ENCODE measurements around the gene SLC23A3. TPM values are rescaled to one million over a fixed set of nuclear protein-coding genes. Genes with fewer than 3 reads are reported as not detected.

The SLC23A3 gene
- total RNA-seq, result 1 to 10 TPM; 1.1 to 2.3 TPM

- Mint-ChIP-seq H3K9me3 (no peaks in the 10 kb centered on the region), H3K4me3 (no peak within 1 kb of the TSS), H3K4me1 (ENCODE audit: low read depth) (peaks cover 25% of the 10 kb centered on the region), H3K36me3 (peaks cover 23% of the 10 kb centered on the region), H3K27me3 (no peaks in the 10 kb centered on the region), H3K27ac (no peak within 1 kb of the TSS)
- ChIA-PET CTCF (interaction anchor here (0.6 to 4.1 kb wide), 20 partner anchors 8 to 215 kb away, joined by 3 to 27 read pairs (median 5); partner anchors contain the start of genes NHEJ1 and ZFAND2B), POLR2A (no interaction called here)
- intact Hi-C loops (cut with micrococcal nuclease), result loop anchor here (10.0 kb wide), 3 partner anchors 375 to 885 kb away; partner anchors contain the start of genes CHPF, TMEM198 and TTLL4
- DNase-seq, result peak; percentile 41
Measured at GRCh38 chr2:219169930-219170654, at the start of gene SLC23A3. SLC23A3 (minus strand) TSS chr2:219170029; CDS start chr2:219169984, 45 bp downstream.

- intact Hi-C loops (cut with micrococcal nuclease), result loop anchor here (1.0 kb wide), 4 partner anchors 10 to 60 kb away; partner anchors contain the start of genes ANKZF1, ATG9A, DNAJB2 and TUBA4A
- no peaks in the 10 kb centered on the region for H3K9me3 Mint-ChIP-seq
- POLR2A ChIA-PET, result interaction anchor here (0.8 to 3.5 kb wide), 11 partner anchors 8 to 76 kb away, joined by 3 to 33 read pairs (median 4); partner anchors contain the start of genes ANKZF1, ATG9A, CNPPD1 and TUBA4A
- H3K36me3 Mint-ChIP-seq, result peaks cover 42% of the 10 kb centered on the region
- H3K4me3 Mint-ChIP-seq, result peak within 1 kb of the TSS; percentile 80
- peak within 1 kb of the TSS; percentile 69 for H3K27ac Mint-ChIP-seq
- CTCF ChIA-PET, result interaction anchor here (0.9 to 3.0 kb wide), 6 partner anchors 11 to 80 kb away, joined by 5 to 16 read pairs (median 6); partner anchors contain the start of genes ANKZF1, ATG9A and CNPPD1
- H3K4me1 Mint-ChIP-seq (ENCODE audit: low read depth), result peaks cover 19% of the 10 kb centered on the region
- H3K27me3 Mint-ChIP-seq, result no peaks in the 10 kb centered on the region
- DNase-seq, result peak; percentile 92
Measured at GRCh38 chr2:219218732-219219701, 49.2 kb upstream of the SLC23A3 start, which contains the start of gene ABCB6. ABCB6 (minus strand) TSS chr2:219218958; CDS start chr2:219218673, 285 bp downstream.

GRCh38 chr2:219218217-219218731 is 48.4 kb upstream of the SLC23A3 start:
- Mint-ChIP-seq H3K9me3 (no peaks in the 10 kb centered on the region), H3K36me3 (peaks cover 35% of the 10 kb centered on the region), H3K4me1 (ENCODE audit: low read depth) (peaks cover 19% of the 10 kb centered on the region), H3K4me3 (peak overlapping the region; percentile 80), H3K27ac (peak overlapping the region; percentile 69), H3K27me3 (no peaks in the 10 kb centered on the region)
- ChIA-PET POLR2A (interaction anchor here (0.6 to 3.5 kb wide), 10 partner anchors 9 to 280 kb away, joined by 3 to 33 read pairs (median 7); partner anchors contain the start of genes ANKZF1, ATG9A, CNPPD1 and GMPPA), CTCF (interaction anchor here (0.9 to 3.0 kb wide), 6 partner anchors 12 to 223 kb away, joined by 5 to 16 read pairs (median 6); partner anchors contain the start of genes ANKZF1, ATG9A, CNPPD1 and ZFAND2B)
- intact Hi-C loops (cut with micrococcal nuclease), result loop anchor here (1.0 kb wide), 3 partner anchors 11 to 61 kb away; partner anchors contain the start of genes DNAJB2, TUBA4A and TUBA4B
- peak; percentile 47 for DNase-seq

GRCh38 chr2:219216535-219216915 is 46.7 kb upstream of the SLC23A3 start:
- intact Hi-C loops (cut with micrococcal nuclease), result no loop called here
- ChIA-PET POLR2A (interaction anchor here (0.8 to 1.3 kb wide), 4 partner anchors 9 to 61 kb away, joined by 3 to 4 read pairs (median 4); partner anchors contain the start of genes CNPPD1, TUBA4A and TUBA4B), CTCF (interaction anchor here (0.7 to 2.4 kb wide), 6 partner anchors 46 to 236 kb away, joined by 3 to 8 read pairs (median 3); partner anchors contain the start of genes DNAJB2 and SLC23A3)
- Mint-ChIP-seq H3K27ac (peak overlapping the region; percentile 49), H3K9me3 (no peaks in the 10 kb centered on the region), H3K27me3 (no peaks in the 10 kb centered on the region), H3K4me1 (ENCODE audit: low read depth) (peaks cover 21% of the 10 kb centered on the region), H3K36me3 (peaks cover 34% of the 10 kb centered on the region), H3K4me3 (no peak overlapping the region)
- no peak for DNase-seq

GRCh38 chr2:219215871-219216534 is 46.2 kb upstream of the SLC23A3 start:
- Mint-ChIP-seq H3K27ac (no peak overlapping the region), H3K27me3 (no peaks in the 10 kb centered on the region), H3K9me3 (no peaks in the 10 kb centered on the region), H3K36me3 (peaks cover 32% of the 10 kb centered on the region), H3K4me1 (ENCODE audit: low read depth) (peaks cover 26% of the 10 kb centered on the region), H3K4me3 (no peak overlapping the region)
- DNase-seq, result no peak
- POLR2A ChIA-PET, result interaction anchor here (0.8 to 1.3 kb wide), 4 partner anchors 8 to 62 kb away, joined by 3 to 4 read pairs (median 4); partner anchors contain the start of genes CNPPD1, TUBA4A and TUBA4B
- CTCF ChIA-PET, result interaction anchor here (0.6 to 2.4 kb wide), 5 partner anchors 46 to 324 kb away, joined by 3 to 8 read pairs (median 3); partner anchors contain the start of genes DNAJB2 and SLC23A3
- intact Hi-C loops (cut with micrococcal nuclease), result no loop called here

- H3K9me3 Mint-ChIP-seq, result no peaks in the 10 kb centered on the region
- intact Hi-C loops (cut with micrococcal nuclease), result no loop called here
- no peak overlapping the region for H3K4me3 Mint-ChIP-seq
- DNase-seq, result no peak
- ChIA-PET CTCF (no interaction called here), POLR2A (no interaction called here)
- peaks cover 23% of the 10 kb centered on the region for H3K36me3 Mint-ChIP-seq
- H3K27me3 Mint-ChIP-seq, result no peaks in the 10 kb centered on the region
- H3K27ac Mint-ChIP-seq, result no peak overlapping the region
- peaks cover 28% of the 10 kb centered on the region for H3K4me1 Mint-ChIP-seq (ENCODE audit: low read depth)
Measured at GRCh38 chr2:219214786-219215185, 45.0 kb upstream of the SLC23A3 start.

GRCh38 chr2:219214141-219214540 is 44.3 kb upstream of the SLC23A3 start:
- Mint-ChIP-seq H3K4me3 (no peak overlapping the region), H3K4me1 (ENCODE audit: low read depth) (peaks cover 25% of the 10 kb centered on the region), H3K9me3 (no peaks in the 10 kb centered on the region), H3K27me3 (no peaks in the 10 kb centered on the region), H3K27ac (no peak overlapping the region), H3K36me3 (peaks cover 21% of the 10 kb centered on the region)
- DNase-seq, result no peak
- intact Hi-C loops (cut with micrococcal nuclease), result no loop called here
- ChIA-PET POLR2A (no interaction called here), CTCF (interaction anchor here (1.5 kb wide), 1 partner anchor 54 kb away, joined by 4 read pairs; the partner anchor contains the start of gene NHEJ1)

GRCh38 chr2:219213486-219214071 is 43.8 kb upstream of the SLC23A3 start:
- no peak overlapping the region for H3K4me3 Mint-ChIP-seq
- ChIA-PET CTCF (interaction anchor here (1.1 to 1.5 kb wide), 2 partner anchors 43 to 54 kb away, joined by 4 read pairs; partner anchors contain the start of gene NHEJ1), POLR2A (no interaction called here)
- H3K9me3 Mint-ChIP-seq, result no peaks in the 10 kb centered on the region
- H3K27me3 Mint-ChIP-seq, result no peaks in the 10 kb centered on the region
- no peak for DNase-seq
- H3K4me1 Mint-ChIP-seq (ENCODE audit: low read depth), result peaks cover 28% of the 10 kb centered on the region
- H3K36me3 Mint-ChIP-seq, result peaks cover 21% of the 10 kb centered on the region
- no peak overlapping the region for H3K27ac Mint-ChIP-seq
- intact Hi-C loops (cut with micrococcal nuclease), result no loop called here

GRCh38 chr2:219213026-219213415 is 43.2 kb upstream of the SLC23A3 start:
- Mint-ChIP-seq H3K4me3 (no peak overlapping the region), H3K4me1 (ENCODE audit: low read depth) (peaks cover 33% of the 10 kb centered on the region), H3K27ac (no peak overlapping the region), H3K27me3 (no peaks in the 10 kb centered on the region), H3K36me3 (peaks cover 24% of the 10 kb centered on the region), H3K9me3 (no peaks in the 10 kb centered on the region)
- DNase-seq, result no peak
- ChIA-PET CTCF (interaction anchor here (0.8 to 1.5 kb wide), 3 partner anchors 42 to 183 kb away, joined by 4 read pairs; partner anchors contain the start of gene NHEJ1), POLR2A (interaction anchor here (0.6 kb wide), 1 partner anchor 19 kb away, joined by 3 read pairs; no protein-coding TSS in a partner anchor)
- intact Hi-C loops (cut with micrococcal nuclease), result no loop called here

- no peak for DNase-seq
- Mint-ChIP-seq H3K4me3 (no peak overlapping the region), H3K27me3 (no peaks in the 10 kb centered on the region), H3K27ac (peak overlapping the region; percentile 74), H3K9me3 (no peaks in the 10 kb centered on the region), H3K4me1 (ENCODE audit: low read depth) (peaks cover 35% of the 10 kb centered on the region), H3K36me3 (peaks cover 15% of the 10 kb centered on the region)
- POLR2A ChIA-PET, result interaction anchor here (1.0 kb wide), 1 partner anchor 35 kb away, joined by 3 read pairs; the partner anchor contains the start of gene CNPPD1
- CTCF ChIA-PET, result interaction anchor here (0.6 to 2.4 kb wide), 11 partner anchors 26 to 266 kb away, joined by 3 to 27 read pairs (median 3); partner anchors contain the start of genes CNPPD1, NHEJ1 and SLC23A3
- intact Hi-C loops (cut with micrococcal nuclease), result loop anchor here (1.0 kb wide), 1 partner anchor 51 kb away; the partner anchor contains the start of gene NHEJ1
Measured at GRCh38 chr2:219210886-219211362, 41.1 kb upstream of the SLC23A3 start.
